Putamen (tissue), 1 donor: Measurements from ENCODE around the gene PLCD4.

Source experiments
- DNase-seq: peaks from one replicate; pipeline ENCODE4 v3.0.0-alpha.2; 2016; ENCODE audit warnings: low spot score

PLCD4 gene

DNA sequence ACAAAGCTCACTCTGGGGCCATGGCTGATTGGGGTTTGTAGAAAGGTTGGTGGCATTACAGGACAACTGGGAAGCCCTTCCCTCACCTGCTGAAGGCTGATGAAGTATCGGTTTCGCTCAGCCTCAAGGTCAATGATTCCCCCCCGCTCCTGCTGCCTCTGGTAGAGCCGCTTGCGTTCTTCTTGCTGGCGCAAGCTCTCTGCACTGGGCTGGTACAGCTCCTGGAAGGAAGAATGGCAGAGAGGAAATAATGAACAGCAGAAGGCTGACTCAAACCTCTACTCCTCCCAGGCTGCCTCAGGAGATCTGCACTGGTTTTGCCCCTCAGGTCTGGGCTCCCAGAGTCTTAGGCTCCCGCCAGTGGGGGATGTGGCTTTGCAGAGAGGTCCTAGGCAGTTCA lies 57.0 kb downstream of the PLCD4 start:
- DNase-seq = no peak

DNA sequence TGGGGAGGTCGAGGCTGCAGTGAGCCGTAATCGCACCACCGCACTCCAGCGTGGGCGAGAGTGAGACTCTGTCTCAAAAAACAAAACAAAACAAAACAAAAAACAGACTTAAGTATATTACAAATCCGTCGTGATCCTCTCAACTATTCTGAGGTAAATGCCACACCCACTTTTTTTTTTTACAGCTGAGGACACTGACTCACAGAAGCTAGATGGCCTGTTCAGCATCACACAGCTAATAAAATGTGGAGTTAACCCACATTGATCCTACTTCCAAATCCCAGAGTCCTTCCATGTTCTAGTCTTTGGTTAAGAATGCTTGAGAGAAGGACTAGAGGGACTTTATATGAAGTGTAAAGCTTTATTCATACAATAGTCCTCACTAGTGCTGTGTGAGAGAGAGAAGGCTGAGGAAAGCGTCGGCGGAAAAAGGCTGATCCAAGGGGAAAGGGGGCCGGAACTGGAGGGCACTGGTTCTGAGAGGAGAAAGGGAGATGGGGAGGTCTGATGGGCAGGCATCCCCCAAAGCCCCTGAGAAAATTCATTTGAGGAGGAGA lies 63.5 kb downstream of the PLCD4 start:
- DNase-seq = no peak

DNA sequence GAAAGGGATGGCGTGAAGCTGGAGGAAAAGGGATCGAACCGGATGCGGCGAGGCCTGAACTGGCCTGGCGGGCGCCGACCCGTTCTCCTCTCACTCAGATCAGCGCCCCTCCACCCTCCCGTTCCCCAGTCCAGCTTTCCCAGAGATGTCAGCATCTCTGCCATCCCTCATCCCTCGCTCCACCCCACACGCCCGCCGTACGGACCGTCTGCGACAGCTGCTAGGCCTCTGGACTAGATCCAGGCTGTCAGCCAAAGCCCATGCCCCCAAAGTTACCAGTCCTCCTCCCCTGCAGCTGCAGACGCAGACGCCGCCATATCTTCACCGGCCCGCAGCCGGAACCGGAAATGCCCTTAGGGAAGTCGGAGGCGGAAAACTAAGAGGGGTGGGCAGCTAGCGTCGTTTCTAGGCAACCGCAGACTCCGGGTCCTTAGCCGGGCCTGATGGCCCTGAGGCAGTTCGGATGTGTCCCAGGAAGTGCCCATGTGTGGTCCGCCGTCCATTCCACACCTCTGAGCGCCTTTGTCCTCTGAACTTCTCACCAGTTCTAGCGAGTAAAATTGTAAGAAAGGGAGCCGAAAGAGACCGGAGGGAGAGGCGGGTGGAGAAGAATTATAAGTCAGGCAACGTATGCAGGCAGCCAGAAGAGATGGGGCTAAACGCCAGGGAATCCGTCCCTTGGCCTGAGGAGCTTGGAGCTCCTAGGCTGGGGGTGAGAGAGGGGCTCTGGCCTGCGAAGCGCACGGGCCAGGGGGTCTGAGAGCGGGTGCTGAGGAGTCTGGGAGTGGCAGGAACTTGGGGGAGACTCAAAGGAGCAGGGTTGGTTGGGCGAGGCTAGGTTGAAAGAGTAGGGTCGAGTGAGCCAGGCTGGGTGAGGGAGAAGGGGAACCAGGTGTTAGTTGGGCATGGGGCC lies 64.2 kb downstream of the PLCD4 start, which contains the start of the genes RNF25 and STK36:
TSS of gene RNF25 (minus strand) at position 349 of the 913 bp plus-strand sequence. CDS start at position 317, 32 bp downstream.
TSS of gene STK36 (plus strand) at position 433 of the 913 bp plus-strand sequence. CDS start 744 bp downstream, outside the sequence.
- peak; percentile 91 for DNase-seq

DNA sequence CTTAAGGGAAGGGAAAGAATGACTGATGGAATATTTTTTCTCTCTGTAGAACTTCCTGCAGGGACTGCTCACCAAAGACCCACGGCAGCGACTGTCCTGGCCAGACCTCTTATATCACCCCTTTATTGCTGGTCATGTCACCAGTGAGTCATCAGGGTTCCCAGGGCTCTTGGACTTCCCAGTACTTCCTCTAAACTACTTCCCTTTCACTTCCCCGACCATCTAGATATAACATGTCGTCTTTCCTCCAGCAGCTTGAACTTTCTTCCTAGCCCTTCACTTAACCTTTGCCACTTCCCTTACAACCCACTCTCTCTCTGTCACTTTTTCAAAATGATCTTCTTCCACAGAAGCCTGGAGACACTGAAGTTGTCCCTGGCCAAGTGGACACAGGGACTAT lies 71.4 kb downstream of the PLCD4 start:
- DNase-seq = no peak

DNA sequence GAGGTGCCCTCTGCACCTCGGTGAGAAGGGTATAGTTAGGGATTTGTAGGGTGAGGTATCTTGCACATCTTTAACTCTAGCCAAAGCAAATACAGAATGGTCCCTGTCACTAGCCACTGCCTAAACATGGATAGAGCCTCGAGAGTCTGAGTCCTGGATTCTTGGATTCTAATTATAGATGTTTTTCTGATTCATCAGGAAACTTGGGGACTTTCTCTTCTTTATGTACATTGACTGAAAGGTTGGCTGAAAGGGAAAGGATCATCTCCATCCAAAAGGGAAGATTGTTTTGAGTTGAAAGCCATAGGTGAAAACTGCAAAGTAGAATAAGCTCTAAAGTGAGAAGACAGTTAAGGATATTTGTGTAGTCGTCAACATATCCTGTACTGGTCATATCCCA lies 72.4 kb downstream of the PLCD4 start:
- DNase-seq = no peak
